Activated T-helper 2 cell treated with anti-CD3 and anti-CD28 coated beads, Interferon-gamma antibody, Interleukin-2, Interleukin-4, amounts not matched to agents 10 μg/mL and 5 μg/mL and 100 μg/mL, durations not matched to agents 14 hours and 24 hours and 36 hours (primary cell): ENCODE data around the gene CLCN5. TPM values are rescaled to one million over a fixed set of nuclear protein-coding genes. Genes with fewer than 3 reads are reported as not detected.

ENCODE experiments used
- DNase-seq: peaks from one replicate; pipeline ENCODE4 v3.0.0; 2021; ENCODE audit warnings: low spot score
- H3K27ac Mint-ChIP-seq: one replicate; pipeline ENCODE4 v1.8.0; 2021; ENCODE audit warnings: mixed read lengths
- H3K27me3 Mint-ChIP-seq: one replicate; pipeline ENCODE4 v1.8.0; 2021; ENCODE audit warnings: low read depth, mixed read lengths
- H3K36me3 Mint-ChIP-seq: one replicate; pipeline ENCODE4 v1.8.0; 2021; ENCODE audit warnings: low read depth, mixed read lengths
- H3K4me1 Mint-ChIP-seq: one replicate; pipeline ENCODE4 v1.8.0; 2021; ENCODE audit warnings: low read depth, mixed read lengths
- H3K4me3 Mint-ChIP-seq: one replicate; pipeline ENCODE4 v1.8.0; 2021; ENCODE audit warnings: low read depth, mild to moderate bottlenecking, moderate library complexity, mixed read lengths
- H3K9me3 Mint-ChIP-seq: one replicate; pipeline ENCODE4 v1.8.0; 2021; ENCODE audit warnings: mixed read lengths
- intact Hi-C: fragments of 100-400 bp; cut with micrococcal nuclease; formaldehyde crosslinking; loops from one replicate; pipeline ENCODE4 v1.15.1; 2023
- total RNA-seq: library from RNA; stranded (reverse); gene quantifications from 2 replicates; pipeline ENCODE4 v1.2.3, GENCODE V29; 2022

CLCN5 gene
- total RNA-seq, 1 donor from 2014 or later, result 5.6 TPM

DNA sequence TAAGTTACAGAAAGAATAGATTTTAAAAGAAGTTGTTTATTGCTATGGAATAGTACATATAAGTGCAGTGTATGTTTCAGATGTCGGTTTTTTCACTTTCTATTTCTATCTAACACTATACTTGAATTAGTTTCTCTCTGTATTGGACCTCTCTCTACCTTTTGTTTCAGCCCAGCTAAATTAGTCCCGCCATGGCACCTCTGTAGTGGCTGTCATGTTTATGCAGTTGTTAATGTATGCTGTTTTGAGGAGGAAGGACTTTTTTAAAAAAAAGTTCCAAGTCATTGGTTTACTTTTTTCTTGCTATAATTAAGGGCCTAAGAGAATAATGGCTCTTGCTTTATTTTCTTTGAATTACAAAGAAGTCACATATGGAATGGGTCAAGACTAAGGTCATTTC is 160.3 kb downstream of the CLCN5 start:
- Mint-ChIP-seq H3K36me3 (peaks cover 4% of the 10 kb centered on the region), H3K27ac (no peak overlapping the region), H3K9me3 (no peaks in the 10 kb centered on the region), H3K4me1 (peaks cover 6% of the 10 kb centered on the region), H3K4me3 (no peak overlapping the region), H3K27me3 (no peaks in the 10 kb centered on the region)
- intact Hi-C loops, result no loop called here
- no peak for DNase-seq

DNA sequence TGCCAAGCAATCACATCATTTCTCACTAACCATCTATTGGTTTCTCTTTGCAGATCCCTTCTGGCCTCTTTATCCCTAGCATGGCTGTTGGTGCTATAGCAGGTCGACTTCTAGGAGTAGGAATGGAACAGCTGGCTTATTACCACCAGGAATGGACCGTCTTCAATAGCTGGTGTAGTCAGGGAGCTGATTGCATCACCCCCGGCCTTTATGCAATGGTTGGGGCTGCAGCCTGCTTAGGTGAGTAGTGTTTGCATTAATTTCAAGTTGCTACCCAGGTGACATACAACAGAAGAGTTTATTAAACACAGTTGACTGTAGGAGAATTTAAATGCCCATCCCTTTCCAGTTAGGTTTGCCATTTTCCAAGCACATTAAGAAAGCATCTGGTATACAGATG is 166.2 kb downstream of the CLCN5 start:
- Mint-ChIP-seq H3K27ac (no peak overlapping the region), H3K4me3 (no peak overlapping the region), H3K36me3 (peaks cover 4% of the 10 kb centered on the region), H3K9me3 (no peaks in the 10 kb centered on the region), H3K4me1 (no peaks in the 10 kb centered on the region), H3K27me3 (no peaks in the 10 kb centered on the region)
- no peak for DNase-seq
- intact Hi-C loops, result no loop called here

DNA sequence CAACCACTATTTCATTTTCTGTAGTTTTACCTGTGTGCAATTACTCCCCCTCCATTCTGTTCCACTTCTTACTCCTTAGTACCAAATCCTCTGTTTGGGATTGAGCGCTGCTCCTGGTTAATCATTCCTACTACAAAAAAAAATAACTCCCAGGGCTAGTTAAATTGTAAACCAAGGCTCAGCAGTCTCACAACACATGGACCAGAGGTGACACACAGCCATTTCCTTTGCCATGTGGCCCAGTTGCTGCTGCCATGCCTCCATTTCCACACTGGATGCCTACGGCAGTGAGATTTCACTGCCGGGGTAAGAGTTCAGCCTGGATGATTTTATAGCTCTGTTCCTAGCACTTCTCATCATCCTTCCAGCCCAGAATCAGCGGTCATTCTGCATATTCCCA is 171.2 kb downstream of the CLCN5 start:
- Mint-ChIP-seq H3K36me3 (no peaks in the 10 kb centered on the region), H3K9me3 (no peaks in the 10 kb centered on the region), H3K4me3 (no peak overlapping the region), H3K4me1 (no peaks in the 10 kb centered on the region), H3K27ac (no peak overlapping the region), H3K27me3 (no peaks in the 10 kb centered on the region)
- no peak for DNase-seq
- intact Hi-C loops, result no loop called here

DNA sequence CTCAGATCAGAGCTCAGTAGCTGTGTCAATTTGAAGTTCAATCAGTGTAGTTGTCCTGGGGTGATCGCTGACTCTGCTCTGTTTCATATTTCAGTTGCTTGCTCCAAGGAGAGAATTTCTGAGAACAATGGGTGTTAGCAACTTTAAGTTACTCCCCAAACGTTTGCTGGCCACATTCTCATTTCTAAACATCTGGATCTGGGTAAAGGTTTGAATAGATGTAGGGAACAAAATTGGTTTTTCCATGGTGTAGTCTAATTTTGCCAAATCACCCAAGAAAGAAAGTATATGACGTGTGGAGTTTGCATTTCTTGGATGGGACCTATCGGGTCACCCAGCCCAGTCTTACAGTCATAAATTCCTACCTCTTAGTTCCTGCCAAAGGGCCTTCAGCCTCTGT is 174.7 kb downstream of the CLCN5 start:
- intact Hi-C loops, result no loop called here
- Mint-ChIP-seq H3K4me3 (no peak overlapping the region), H3K36me3 (no peaks in the 10 kb centered on the region), H3K27ac (no peak overlapping the region), H3K27me3 (no peaks in the 10 kb centered on the region), H3K9me3 (no peaks in the 10 kb centered on the region), H3K4me1 (no peaks in the 10 kb centered on the region)
- DNase-seq, result no peak

DNA sequence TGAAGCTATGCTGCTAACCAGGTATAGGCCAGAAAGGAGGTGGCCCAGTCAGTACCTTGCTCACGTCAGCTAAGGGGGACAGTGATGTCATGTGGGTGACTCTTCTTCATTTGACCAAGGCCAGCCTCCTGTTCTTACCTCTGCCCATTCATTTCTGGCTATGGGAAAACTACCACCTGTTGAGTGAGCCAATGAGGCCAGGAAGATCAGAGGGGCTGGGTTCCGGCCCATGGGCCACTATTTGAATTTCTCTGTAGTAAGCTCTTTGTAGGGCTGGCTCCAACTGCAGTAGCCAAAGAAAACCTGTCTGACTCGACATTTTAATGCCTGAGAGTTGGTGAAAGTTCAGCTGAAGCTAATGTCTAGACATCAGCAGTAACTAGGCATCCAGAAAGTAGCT is 175.8 kb downstream of the CLCN5 start:
- Mint-ChIP-seq H3K27me3 (no peaks in the 10 kb centered on the region), H3K9me3 (no peaks in the 10 kb centered on the region), H3K27ac (no peak overlapping the region), H3K36me3 (no peaks in the 10 kb centered on the region), H3K4me1 (peaks cover 2% of the 10 kb centered on the region), H3K4me3 (no peak overlapping the region)
- no peak for DNase-seq
- intact Hi-C loops, result no loop called here

DNA sequence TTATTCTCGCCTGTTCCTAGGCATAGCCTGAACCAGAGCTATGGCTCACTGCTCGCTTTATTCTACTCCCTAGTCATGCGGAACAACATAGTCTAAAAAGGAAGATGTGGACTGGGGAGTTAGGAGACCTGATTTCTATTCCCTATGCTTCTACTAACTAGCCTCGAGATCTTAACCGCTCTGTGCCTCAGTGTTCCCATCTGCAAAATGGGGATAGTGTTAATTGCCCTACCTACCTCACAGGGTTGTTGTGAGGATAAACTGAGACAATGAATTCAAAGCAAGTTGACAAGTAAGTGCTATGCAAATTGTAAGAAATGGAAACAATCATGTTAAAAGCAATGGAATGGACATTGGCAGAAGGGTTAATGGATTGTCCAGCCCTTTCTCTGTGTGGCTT is 176.4 kb downstream of the CLCN5 start:
- peaks cover 4% of the 10 kb centered on the region for H3K4me1 Mint-ChIP-seq
- intact Hi-C loops, result no loop called here
- no peaks in the 10 kb centered on the region for H3K36me3 Mint-ChIP-seq
- H3K27me3 Mint-ChIP-seq, result no peaks in the 10 kb centered on the region
- no peaks in the 10 kb centered on the region for H3K9me3 Mint-ChIP-seq
- no peak overlapping the region for H3K27ac Mint-ChIP-seq
- no peak overlapping the region for H3K4me3 Mint-ChIP-seq
- DNase-seq, result no peak

DNA sequence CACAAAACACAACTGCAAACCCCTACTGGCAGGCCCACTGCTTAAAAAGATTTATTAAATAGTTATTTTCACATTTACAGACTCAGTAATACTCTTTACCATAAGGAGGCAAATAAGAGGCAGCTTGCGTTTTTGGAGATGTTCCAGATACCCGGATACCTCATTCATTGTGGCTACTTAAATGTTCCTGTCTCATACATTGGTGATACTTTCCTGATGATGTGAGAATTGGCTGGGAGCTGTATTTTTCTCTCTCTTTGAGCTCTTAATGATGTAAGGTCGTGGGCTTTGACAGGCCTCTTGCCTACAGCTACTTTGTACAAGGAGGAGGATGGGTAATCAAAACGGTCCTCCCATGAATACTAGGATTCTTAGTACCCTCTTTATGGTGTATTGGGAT is 176.9 kb downstream of the CLCN5 start:
- Mint-ChIP-seq H3K27ac (no peak overlapping the region), H3K9me3 (no peaks in the 10 kb centered on the region), H3K36me3 (no peaks in the 10 kb centered on the region), H3K27me3 (no peaks in the 10 kb centered on the region), H3K4me1 (peaks cover 4% of the 10 kb centered on the region), H3K4me3 (no peak overlapping the region)
- intact Hi-C loops, result no loop called here
- DNase-seq, result no peak

DNA sequence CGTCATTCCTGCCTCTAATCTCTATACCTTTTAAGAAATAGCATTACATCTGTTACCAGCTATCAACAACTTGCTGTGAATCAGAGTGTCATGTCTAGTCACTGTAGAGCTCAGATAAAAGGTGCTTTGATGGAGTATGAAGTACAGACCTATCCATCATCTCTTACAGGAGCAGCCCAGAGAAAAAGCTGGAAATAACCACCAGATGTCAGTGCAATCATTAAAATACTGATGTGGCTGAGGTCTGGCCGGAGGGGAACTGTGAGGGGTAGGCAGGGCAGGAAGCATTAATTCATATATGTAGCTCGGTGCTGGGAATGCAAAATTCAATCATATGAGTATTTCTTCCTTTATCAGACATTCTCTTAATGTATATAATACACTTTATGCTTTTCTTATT is 177.8 kb downstream of the CLCN5 start:
- DNase-seq, result no peak
- H3K36me3 Mint-ChIP-seq, result no peaks in the 10 kb centered on the region
- H3K4me1 Mint-ChIP-seq, result peaks cover 4% of the 10 kb centered on the region
- H3K4me3 Mint-ChIP-seq, result no peak overlapping the region
- intact Hi-C loops, result no loop called here
- no peak overlapping the region for H3K27ac Mint-ChIP-seq
- H3K27me3 Mint-ChIP-seq, result no peaks in the 10 kb centered on the region
- no peaks in the 10 kb centered on the region for H3K9me3 Mint-ChIP-seq

DNA sequence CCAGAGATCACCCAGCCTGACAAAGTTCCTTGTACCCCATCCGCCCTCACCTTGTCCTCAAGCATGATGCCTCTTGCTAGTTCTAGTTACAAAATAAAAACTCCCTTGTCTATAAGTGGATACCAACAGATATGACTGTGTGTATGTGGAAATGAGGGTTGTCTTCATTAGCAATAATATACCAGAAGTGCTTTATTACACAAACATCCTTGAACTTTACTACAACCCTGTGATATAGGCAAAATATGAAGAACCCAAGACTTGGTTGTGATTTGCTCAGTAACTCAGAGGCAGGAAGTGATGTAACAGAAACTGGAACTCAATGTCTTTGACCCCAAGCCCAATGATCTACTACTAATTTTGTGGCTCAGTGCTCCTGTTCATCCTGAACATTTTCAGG is 180.8 kb downstream of the CLCN5 start:
- H3K27ac Mint-ChIP-seq, result no peak overlapping the region
- intact Hi-C loops, result no loop called here

DNA sequence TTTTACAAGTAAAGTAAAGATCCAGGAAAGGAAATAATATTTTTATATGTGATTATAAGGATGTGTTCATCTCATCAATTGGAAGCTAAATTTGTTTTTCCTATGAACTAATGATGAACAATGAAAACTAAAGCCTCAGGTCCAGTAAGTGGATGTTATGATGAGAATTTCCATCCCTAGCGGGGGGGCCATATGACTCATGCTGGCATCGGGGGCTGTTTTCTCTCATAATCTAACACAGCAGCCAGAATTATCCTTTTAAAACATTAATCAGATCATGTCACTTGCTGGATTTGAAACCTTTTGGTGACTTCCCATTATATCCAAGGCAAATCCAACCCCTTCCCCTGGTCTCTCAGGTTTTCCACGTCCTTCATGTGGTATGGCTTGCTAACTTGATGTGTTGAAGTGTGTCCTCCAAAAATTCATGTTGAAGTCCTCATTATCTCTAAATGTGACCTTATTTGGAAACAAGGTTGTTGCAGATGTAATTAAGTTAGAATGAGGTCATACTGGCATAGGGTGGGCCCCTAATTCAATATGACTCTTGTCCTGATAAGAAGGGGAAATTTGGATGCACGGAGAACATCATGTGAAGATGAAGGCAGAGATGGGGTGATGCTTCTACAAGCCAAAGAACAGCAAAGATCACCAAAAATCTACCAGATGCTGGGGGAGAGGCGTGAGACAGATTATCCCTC is 181.6 kb downstream of the CLCN5 start:
- Mint-ChIP-seq H3K27ac (no peak overlapping the region), H3K36me3 (no peaks in the 10 kb centered on the region), H3K4me3 (no peak overlapping the region), H3K27me3 (peaks cover 2% of the 10 kb centered on the region), H3K4me1 (peaks cover 4% of the 10 kb centered on the region), H3K9me3 (no peaks in the 10 kb centered on the region)
- no peak for DNase-seq
- intact Hi-C loops, result no loop called here

More for the DNA sequence above, 180.8 kb downstream of the CLCN5 start:
- Mint-ChIP-seq H3K36me3 (no peaks in the 10 kb centered on the region), H3K4me1 (peaks cover 4% of the 10 kb centered on the region), H3K9me3 (no peaks in the 10 kb centered on the region), H3K4me3 (no peak overlapping the region), H3K27me3 (peaks cover 2% of the 10 kb centered on the region)
- no peak for DNase-seq

DNA sequence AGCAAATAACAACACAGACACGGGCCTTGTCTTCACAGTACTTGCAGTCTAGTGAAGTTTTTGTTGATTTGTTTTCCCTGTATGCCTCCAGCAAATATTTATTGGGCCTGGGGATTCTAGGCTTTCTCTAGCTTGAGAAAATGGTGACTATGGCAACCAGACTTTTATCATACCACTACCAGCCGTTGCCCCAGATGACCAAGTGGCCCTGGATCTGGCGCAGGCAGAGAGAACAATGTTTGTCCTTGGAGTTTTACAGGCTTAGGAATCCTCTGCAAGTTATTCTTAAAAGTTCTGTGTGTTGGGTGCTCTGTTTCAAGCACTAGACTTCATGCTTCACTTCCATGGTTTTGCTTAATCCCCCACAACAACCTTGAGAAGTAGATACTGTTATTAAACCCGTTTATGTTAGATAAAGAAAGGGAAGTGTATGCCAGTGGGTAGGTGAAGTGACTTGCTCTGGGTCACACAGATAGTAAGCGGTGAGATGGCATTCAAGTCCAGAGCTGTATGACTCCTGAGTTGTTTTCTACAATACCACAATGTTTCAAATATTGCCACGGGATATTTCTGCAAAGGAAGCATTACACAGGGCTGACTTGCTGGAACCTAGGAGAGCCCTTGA is 183.8 kb downstream of the CLCN5 start:
- Mint-ChIP-seq H3K27ac (no peak overlapping the region), H3K4me1 (peaks cover 4% of the 10 kb centered on the region), H3K4me3 (no peak overlapping the region), H3K9me3 (no peaks in the 10 kb centered on the region), H3K36me3 (no peaks in the 10 kb centered on the region), H3K27me3 (peaks cover 2% of the 10 kb centered on the region)
- DNase-seq, result no peak
- intact Hi-C loops, result no loop called here

DNA sequence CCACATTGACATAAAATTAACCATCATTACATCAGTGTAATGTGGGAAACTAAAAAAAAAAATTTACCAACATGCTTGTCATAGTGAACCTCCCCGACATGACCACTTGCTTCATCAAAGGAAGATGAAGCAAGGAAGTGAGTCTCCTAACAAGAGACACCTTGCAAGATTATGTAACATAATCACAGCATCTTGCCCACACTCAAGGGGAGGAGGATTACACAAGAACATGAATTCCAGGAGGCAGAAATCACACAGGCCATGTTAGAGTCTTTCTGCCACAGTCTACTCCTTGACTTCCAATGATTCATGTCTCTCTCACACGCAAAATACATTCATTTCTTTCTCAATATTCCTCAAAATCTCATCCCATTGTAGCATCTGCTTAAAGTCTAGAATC is 185.1 kb downstream of the CLCN5 start:
- H3K9me3 Mint-ChIP-seq, result no peaks in the 10 kb centered on the region
- intact Hi-C loops, result no loop called here
- no peaks in the 10 kb centered on the region for H3K36me3 Mint-ChIP-seq
- peaks cover 4% of the 10 kb centered on the region for H3K4me1 Mint-ChIP-seq
- no peak for DNase-seq
- H3K27ac Mint-ChIP-seq, result no peak overlapping the region
- H3K4me3 Mint-ChIP-seq, result no peak overlapping the region
- H3K27me3 Mint-ChIP-seq, result peaks cover 2% of the 10 kb centered on the region

DNA sequence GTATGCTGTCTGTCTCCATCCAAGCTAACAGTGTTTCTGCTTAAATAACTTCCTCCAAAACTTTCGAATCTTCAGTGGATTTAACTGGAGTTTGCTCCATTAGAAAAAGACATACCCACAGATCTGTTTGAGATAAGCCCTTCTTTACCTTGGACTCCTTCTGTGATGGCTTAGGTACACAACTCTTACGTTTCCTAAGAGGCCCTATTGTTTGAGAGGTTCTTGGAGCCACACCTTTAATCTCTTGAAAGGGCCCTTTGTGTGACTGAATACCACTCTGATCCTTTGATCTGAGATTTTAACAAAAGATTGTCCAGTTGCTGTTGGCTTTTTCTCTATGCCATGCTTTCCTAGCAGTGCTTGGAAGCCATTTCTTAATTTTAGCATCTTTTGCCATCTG is 185.9 kb downstream of the CLCN5 start:
- no peaks in the 10 kb centered on the region for H3K36me3 Mint-ChIP-seq
- DNase-seq, result no peak
- H3K27me3 Mint-ChIP-seq, result peaks cover 2% of the 10 kb centered on the region
- H3K27ac Mint-ChIP-seq, result no peak overlapping the region
- H3K4me1 Mint-ChIP-seq, result peaks cover 2% of the 10 kb centered on the region
- no peaks in the 10 kb centered on the region for H3K9me3 Mint-ChIP-seq
- H3K4me3 Mint-ChIP-seq, result no peak overlapping the region
- intact Hi-C loops, result no loop called here
